ENCODE results near the gene MYO3B.
"Not testable (repeated sequence)": the region's sequence is repeated elsewhere in the genome, so short reads cannot be mapped to it uniquely, and the experiment has no call there.

Gene MYO3B

DNA sequence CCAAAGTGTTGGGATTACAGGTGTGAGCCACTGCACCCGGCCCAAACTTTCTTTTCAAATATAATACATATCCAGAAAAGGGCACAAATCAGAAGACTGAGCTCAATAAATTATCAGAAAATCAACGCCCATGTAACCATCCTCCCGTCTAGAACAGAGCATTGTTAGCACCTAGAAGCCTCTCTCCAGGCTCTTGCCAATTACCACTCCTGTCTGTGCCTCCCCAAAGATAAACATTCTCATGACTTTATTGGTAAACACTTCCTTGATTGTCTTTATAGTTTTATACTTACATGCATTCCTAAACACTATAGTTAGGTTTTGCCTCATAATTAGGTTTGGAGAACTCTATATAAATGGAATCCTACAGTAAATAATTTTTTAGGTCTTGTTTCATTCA, 478.7 kb downstream of the MYO3B start:
- FAIRE-seq, result no peak

DNA sequence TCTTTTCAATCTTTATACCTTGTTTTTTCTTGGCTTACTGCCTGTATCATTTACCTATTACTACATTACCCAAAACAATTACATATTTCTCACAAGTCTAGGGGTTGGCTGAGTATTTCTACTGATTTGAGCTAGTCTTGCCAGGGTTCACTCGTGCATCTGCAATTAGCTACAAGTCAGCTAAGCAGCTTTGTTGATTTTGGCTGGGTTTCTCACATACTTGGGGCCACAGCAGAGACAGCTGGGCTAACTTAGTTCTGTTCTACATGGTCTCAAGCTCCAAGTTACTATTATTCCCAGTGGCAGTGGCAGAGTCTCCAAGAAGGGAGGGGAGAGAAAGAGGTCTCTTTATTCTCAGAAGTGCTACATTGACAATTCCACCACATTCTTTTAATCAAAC, 482.5 kb downstream of the MYO3B start:
- FAIRE-seq, result no peak

DNA sequence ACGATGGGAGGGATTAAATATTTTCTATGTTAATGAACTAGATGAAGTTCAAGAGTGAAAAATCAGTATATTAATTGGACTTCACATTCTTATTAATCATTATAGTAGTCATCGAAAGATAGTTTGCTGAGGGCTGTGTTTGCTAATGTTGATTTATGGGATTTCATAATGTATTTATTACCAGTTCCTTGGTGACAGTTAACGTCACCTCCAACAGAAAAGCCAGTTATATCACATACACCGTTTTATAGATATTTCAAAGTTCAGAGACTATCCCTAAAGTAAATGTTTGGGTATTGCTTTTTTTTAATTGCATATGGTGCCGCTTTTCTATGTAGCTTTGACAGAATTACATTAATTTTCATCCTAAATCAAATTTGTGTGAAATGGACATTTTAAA, 487.8 kb downstream of the MYO3B start:
- no peak for FAIRE-seq

DNA sequence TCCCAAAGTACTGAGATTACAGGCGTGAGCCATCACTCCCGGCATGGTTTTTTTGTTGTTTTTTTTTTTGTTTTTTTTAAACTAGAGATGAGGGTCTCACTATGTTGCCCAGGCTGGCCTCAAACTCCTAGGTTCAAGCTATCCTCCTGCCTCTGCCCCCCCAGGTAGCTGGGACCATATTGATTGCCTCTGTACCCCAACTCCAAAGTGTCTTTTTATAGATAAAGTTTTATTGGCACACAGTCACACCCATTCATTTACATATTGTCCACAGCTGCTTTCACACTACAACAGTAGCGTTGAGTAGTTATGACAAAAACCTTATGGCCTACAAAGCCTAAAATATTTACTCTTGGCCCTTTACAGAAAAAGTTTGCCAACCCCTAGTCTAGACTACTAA, 492.0 kb downstream of the MYO3B start:
- no peak for FAIRE-seq

DNA sequence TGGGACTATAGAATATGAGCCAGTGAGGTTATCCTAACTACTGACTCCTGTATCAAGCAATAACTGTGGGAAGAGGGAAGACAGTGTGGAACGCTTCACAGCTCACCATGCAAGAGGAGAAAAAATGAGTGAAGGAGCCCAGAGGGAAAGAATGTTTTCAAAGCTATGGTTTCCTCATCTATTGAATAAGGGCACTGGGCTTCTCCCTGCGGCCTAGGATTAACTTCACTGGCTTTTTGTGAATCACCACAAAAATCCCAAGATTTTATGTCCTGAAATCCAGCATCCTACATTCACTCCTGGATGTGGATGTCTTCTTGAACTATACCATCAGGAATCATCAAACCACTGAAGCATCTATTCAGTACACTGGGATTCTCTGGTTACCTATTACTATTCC, 492.7 kb downstream of the MYO3B start:
- no peak for FAIRE-seq

DNA sequence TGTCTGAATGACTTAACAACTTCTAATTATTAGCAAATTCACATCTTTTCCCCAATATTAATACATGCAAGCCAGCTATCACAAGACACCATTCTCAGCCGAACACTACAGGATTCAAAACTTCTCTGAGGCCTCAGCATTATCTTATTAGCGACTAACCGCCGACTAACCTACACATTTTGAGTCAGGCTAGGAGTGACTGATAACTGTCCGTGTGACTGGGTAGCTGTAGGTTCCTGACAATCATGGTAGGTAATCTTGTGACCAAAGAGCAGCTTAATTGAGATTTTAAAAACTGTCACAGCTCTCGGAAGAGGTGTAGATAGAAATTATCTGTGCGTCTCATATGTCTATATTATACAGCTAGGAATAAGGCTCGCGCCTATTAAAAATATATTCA, 493.1 kb downstream of the MYO3B start:
- FAIRE-seq, result no peak

DNA sequence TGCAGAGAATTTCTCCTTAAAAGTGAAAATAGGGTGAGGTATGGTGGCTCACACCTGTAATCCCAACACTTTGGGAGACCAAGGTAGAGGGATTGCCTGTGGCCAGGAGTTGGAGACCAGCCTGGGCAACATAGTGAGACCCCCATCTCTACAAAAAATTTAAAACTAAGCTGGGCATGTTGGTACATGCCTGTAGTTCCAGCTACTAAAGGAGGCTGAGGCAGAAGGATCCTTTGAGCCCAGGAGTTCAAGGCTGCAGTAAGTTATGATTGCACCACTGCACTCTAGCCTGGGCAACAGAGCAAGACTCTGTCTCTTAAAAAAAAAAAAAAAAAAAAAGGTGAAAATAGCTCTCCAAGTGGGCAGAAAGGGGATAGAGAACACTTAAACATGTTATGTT, 496.3 kb downstream of the MYO3B start:
- not testable (repeated sequence) for FAIRE-seq

DNA sequence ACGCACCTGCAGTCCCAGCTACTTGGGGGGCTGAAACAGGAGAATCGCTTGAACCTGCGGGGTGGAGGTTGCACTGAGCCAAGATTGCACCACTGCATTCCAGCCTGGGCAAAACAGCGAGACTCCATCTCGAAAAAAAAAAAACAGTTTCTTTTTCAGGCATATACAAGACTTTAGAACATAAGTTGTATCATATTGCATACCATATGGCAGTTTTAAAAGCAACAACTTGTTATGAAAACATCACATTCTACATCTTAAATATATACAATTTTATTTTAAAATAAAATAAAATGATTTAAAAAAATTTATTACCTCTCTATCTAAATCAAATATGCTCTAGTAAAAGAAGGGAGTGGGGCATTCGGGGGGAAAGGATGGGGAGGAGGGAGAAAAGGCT, 497.8 kb downstream of the MYO3B start:
- no peak for FAIRE-seq

DNA sequence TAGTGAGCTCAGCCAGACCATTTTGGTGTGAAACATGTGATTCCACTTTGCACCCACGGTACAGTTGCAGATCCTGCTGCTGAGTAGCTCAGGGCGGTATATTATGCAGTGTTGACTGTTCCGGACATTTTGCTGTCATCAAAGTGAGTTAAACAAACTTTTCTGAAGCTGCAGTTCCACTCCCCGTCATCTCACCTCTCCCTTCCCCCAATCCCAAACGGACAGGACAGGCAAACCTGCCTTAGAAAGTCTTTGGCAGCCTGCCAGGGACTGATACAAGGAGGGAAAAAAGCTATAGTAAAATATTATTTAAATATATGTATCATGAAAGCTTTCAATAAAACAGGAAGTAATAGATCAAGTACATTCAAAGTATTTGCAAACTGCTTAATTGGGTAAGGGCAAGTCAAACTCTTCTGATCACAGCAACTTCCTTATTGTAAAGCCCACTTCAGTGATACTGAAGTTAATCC, 501.7 kb downstream of the MYO3B start:
- no peak for FAIRE-seq

DNA sequence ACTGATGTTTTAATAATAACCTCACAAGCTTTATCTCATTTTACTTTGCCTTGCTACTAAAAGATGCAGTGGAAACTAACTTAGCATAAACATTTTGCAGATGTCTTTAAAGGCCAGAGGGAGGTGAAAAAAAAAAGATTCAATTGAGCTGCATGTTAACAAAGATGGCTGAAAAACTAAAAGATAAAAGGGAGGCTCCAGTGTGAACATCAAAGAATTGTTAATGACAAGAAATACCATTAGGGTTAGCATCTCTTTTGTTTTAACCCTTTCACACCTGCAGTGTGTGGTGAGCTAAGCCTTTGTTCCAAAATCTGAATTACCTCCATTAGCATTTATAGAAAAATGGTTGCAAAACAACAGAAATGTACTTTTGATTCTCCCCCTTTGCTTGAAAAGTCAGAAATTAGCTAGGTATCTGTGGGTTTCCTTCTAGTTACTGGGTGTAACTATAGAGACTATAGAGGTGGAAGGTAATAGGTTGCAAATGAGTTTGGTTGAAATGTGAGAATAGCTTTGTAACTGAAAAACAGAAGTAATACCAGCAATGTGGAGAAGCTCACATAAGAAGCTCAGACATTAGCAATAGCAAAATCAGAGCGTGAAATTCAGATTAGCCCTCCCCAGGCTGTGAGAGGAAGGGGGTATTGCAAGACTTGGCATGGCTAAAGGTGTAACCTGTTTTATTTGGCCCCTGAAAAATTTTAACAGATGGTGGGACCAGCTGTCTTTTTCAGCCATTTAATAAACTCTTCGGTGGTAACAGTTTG, 502.4 kb downstream of the MYO3B start:
- no peak for FAIRE-seq

DNA sequence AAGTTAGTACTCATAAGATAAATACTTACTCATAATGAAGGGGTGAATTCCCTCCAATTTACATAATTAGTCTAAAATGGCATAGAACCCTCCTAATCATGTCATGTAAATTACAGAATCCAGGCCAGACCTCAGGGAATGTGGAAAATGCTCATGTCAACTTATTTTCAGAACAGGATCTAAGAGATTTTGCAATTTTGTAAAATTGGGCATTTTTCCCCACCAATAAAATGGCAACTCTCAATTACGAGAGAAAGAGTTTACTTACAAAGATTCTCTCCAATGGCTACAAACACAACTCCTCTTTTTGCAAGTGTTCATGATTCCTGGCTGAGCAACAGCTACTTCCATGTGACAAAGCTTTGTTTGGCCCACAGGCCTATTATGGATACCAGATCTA, 503.4 kb downstream of the MYO3B start:
- FAIRE-seq, result no peak

DNA sequence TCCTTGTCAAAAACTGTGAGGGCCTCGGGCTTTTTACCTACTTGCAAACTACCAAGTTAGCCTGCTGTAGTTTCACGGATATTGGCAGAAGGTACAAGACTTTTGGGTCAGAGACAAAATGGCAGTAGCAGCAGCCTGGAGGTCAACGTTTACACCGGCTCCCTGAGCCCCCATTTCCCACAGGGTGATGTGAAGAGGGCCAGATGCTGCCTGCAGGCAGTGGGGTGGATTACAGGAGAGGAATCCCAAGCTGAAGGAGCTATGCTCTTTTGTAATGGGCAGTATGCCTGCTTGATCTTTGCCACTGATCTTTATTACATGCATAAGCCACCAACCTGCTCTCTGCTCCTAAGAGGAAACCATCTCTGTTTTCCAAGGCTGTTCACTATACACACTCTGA, 507.6 kb downstream of the MYO3B start:
- no peak for FAIRE-seq

DNA sequence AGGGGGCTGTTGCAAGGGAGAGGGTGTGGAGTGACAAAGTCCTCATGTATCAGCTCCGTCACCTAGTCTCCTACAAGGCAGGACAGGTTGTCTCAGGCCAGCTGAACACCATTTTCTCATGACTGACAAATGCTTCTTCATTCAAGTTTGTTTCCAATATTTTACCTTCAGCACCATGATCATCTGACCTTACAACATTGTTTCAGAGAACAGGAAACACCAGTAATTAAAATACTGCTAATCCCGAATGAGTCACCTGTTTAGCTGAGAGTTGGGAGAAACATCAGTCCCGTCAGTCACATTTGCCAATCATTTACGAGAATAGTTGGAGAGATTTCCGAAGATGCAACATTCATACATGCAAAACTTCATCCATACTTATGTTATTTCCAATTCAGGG, 511.5 kb downstream of the MYO3B start:
- no peak for FAIRE-seq

DNA sequence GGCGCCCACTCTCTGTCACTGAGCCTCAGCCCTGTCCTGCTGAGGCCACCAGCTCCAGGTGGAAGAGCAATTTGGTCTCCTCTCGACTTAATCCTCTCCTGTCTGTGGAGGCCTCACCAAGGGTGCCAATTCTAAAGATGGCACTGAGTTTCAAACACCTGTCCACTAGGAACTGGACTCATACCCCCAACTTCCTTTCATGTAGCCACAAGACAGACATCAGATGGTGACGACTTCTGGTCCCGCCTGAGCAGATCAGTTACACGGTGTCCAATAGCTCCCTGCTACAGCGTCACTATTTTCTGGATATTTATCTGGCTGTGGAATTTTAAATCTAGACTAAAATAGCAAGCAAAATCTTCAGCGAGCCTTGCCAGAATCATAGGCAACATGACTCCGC, 512.7 kb downstream of the MYO3B start:
- no peak for FAIRE-seq

DNA sequence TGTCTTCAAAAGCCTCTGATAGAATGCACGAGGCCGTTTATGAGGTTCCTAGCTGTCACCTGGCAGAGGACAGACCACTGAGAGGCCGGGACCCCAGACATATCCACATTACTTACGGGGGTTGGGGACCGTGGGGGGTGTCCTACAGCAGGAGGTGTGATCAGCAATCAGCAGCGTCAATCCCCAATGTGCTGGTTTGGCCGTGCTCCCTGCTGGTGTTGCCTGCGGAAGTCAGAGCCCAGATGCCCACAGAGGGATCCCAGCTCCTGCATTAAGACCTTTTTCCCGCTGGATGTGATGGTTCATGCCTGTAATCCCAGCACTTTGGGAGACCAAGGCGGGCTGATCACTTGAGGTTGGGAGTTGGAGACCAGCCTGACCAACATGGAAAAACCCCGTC, 516.4 kb downstream of the MYO3B start:
- no peak for FAIRE-seq

DNA sequence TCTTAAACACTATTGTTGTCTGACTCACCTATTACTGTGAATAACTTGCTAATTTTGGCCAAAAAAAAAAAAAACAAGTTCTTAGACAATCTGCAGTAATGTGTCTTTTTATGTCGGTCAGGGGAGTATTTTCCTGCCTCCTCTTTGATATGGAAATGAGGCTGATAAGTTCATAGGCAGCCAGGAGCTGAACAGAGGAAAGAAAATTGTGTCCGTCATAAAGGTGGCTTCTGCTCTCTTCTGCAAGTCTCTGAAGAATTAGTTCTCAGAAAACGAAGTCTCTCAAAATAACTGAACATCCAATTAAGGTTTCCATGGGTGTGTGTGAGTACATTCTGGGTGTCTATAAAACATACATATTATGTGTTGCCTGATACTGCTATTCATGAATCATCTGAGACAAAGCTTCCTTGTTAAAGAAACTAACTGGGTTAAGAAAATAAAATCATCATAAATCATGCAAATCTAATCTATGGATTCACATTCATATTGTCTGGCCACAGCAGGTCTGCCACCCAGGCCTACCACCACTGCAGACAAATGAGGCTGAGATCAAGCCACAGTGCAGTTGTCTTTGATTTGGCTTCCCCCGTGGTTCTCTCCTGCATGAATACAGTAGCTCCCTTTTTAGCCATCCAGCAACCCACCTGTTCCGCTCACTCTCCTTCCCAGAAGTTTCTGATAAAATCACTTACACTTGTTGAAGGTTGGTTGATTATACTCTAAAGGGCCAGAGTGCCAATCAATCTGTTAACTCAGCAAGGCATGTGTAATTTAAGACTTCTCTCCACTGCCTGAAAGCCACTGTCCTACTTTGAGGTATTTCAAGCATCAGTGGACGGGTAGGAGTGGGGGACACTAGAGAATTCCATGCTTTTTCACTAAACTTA, 517.8 kb downstream of the MYO3B start:
- FAIRE-seq, result no peak

DNA sequence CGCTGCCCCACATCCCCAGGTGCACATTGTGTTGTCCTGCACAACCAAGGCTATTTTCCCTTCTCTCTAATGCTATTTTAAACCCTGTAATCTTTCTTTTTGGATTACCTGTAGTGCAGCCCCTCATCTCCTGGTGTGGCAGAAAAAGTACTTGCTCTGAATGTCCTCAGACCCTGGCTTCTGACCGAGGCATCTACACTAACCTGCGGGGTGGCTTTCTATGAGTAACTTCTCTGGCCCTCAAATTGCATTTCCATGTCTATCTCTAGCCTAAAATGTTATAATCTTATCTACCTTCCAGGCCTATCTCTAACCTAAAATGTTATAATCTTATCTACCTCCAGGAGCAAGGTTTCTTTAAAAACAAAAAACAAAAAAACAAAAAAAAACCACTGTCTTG, 519.0 kb downstream of the MYO3B start:
- FAIRE-seq, result no peak

DNA sequence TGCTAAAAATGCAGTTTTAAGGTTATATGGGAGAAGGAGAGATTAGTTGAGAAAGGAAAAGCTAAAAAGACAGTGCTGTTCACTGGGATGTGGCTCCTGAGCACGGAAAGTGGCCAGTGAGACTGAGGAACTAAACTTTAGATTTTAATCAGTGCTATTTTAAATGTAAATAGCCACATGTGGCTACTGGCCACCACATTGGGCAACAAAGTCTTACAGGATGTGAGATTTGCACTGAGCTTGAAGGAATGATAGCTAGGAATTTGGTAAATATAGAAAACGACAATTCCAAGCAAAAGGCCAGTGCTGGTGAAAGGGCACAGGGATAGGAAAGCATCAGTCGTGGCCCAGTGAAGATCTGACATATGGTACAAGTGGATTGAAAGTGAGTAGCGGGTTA, 523.1 kb downstream of the MYO3B start:
- no peak for FAIRE-seq

DNA sequence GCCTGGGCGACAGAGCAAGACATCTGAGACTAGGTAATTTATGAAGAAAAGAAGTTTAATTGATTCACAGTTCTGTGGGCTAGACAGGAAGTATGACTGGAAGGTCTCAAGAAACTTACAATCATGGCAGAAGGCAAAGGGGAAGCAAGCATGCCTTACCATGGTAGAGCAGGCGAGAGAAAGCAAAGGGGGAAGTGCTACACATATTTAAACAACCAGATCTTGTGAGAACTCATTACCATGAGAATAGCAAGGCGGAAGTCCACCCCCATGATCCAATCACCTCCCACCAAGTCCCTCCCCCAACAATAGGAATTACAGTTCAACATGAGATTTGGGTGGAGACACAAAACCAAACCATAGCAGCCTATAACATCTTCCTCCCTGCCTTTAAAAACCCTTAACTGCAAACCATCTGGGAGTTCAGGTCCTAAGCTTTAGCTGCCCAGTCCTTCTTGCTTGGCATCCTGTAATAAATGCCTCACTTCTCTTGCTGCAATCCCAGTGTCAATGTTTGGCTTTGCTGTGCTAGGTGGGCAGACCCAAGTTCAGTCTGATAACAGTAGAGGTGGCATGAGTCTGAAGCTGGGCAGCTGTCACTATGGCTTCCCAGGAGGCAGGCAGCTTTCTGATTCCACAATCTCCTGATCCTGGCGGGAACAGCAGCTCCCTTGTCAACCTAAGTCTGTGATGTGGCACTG, 526.0 kb downstream of the MYO3B start:
- FAIRE-seq, result no peak

Data from G401.6 (cell line).